ENCODE measurements around the gene CCDC87. TPM values are rescaled to one million over a fixed set of nuclear protein-coding genes. Genes with fewer than 3 reads are reported as not detected.
"Not testable (repeated sequence)": the region's sequence is repeated elsewhere in the genome, so short reads cannot be mapped to it uniquely, and the experiment has no call there.

Gene CCDC87
- total RNA-seq: 0.21 TPM

GRCh38 chr11:66592457-66593302 is at the start of gene CCDC87, which contains the start of gene CCS:
Gene CCDC87, minus strand, starts transcription at chr11:66593063. Its CDS starts 48 bp downstream, at chr11:66593015.
Gene CCS, plus strand, starts transcription at chr11:66593185. Its CDS starts 77 bp downstream, at chr11:66593262.
- intact Hi-C loops (cut with DNase I): loop anchor here (1.0 kb wide), 3 partner anchors 24 to 85 kb away; partner anchors contain the start of genes RBM14, RBM4 and RBM4B
- peak; percentile 74 to 93 (median 76) for TF ChIP-seq CTCF (IDR thresholded peaks at IDR 0.05)

GRCh38 chr11:66641834-66642233 is 49.0 kb upstream of the CCDC87 start:
- intact Hi-C loops (cut with DNase I): no loop called here
- Histone ChIP-seq H3K9me3 (no peaks in the 10 kb centered on the region), H3K36me3 (peaks cover 61 to 66% of the 10 kb centered on the region in 2 donors), H3K4me1 (peaks cover 47 to 55% of the 10 kb centered on the region in 2 donors), H3K4me3 (peak overlapping the region; percentile 72 to 96), H3K27me3 (no peaks in the 10 kb centered on the region), H3K27ac (no peak overlapping the region)
- no peak for DNase-seq (ENCODE audit: low spot score in 2 of 2)
- TF ChIP-seq CTCF (IDR thresholded peaks at IDR 0.05): no peak

More at GRCh38 chr11:66592457-66593302, at the start of gene CCDC87, which contains the start of gene CCS:
- no peaks in the 10 kb centered on the region for H3K36me3 ChIP-seq
- no peaks in the 10 kb centered on the region for H3K9me3 ChIP-seq
- H3K27ac ChIP-seq: peak within 1 kb of the TSS; percentile 66 to 69
- no peaks in the 10 kb centered on the region for H3K27me3 ChIP-seq
- DNase-seq (ENCODE audit: low spot score in 2 of 2): peak; percentile 90 to 99
- peak within 1 kb of the TSS; percentile 70 to 82 for H3K4me3 ChIP-seq
- peaks cover 5 to 22% of the 10 kb centered on the region in 2 donors for H3K4me1 ChIP-seq

GRCh38 chr11:66639814-66640340 is 47.0 kb upstream of the CCDC87 start:
- peak overlapping the region; percentile 72 to 96 for H3K4me3 ChIP-seq
- DNase-seq (ENCODE audit: low spot score in 2 of 2); intact Hi-C loops (cut with DNase I); H3K27me3 ChIP-seq; H3K9me3 ChIP-seq: not testable (repeated sequence)
- H3K36me3 ChIP-seq: peaks cover 41 to 46% of the 10 kb centered on the region in 2 donors
- H3K4me1 ChIP-seq: peaks cover 39 to 49% of the 10 kb centered on the region in 2 donors
- H3K27ac ChIP-seq: peak overlapping the region in 1 of 2 donors; percentile 88

- H3K4me1 ChIP-seq: peaks cover 33 to 42% of the 10 kb centered on the region in 2 donors
Measured at GRCh38 chr11:66639066-66639813, 46.4 kb upstream of the CCDC87 start.

More at GRCh38 chr11:66639066-66639813, 46.4 kb upstream of the CCDC87 start:
- Histone ChIP-seq H3K36me3 (peaks cover 35 to 40% of the 10 kb centered on the region in 2 donors), H3K27ac (peak overlapping the region; percentile 86 to 88), H3K4me3 (peak overlapping the region; percentile 72 to 96), H3K9me3 (no peaks in the 10 kb centered on the region), H3K27me3 (no peaks in the 10 kb centered on the region)
- intact Hi-C loops (cut with DNase I): no loop called here
- peak in 1 of 3 experiments; percentile 8 for TF ChIP-seq CTCF (IDR thresholded peaks at IDR 0.05)
- DNase-seq (ENCODE audit: low spot score in 2 of 2): no peak

All from ascending aorta (tissue), 2 donors.